ENCODE data around the gene SOWAHB.

DNA sequence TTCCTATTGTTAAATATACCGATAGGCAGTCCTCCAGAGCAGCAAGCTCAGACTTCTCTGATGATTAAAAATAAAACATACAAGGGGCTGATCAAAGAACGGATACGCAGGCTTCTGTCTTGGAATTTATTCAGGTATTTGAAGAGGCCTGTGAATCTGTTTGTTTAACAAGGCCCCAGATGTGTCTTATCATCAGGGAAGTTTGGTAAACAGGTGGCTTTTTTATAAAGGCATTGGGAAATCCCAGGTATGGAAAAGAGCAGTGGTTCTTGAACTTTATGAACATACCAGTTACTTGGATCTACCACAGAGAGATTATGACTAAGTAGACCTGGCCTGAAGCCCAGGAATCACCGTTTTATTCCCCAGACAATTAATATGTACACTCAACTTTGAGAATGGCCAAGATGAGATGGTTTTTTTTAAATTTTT, 47.9 kb downstream of the SOWAHB start:
- TF ChIP-seq, protein P1, sequence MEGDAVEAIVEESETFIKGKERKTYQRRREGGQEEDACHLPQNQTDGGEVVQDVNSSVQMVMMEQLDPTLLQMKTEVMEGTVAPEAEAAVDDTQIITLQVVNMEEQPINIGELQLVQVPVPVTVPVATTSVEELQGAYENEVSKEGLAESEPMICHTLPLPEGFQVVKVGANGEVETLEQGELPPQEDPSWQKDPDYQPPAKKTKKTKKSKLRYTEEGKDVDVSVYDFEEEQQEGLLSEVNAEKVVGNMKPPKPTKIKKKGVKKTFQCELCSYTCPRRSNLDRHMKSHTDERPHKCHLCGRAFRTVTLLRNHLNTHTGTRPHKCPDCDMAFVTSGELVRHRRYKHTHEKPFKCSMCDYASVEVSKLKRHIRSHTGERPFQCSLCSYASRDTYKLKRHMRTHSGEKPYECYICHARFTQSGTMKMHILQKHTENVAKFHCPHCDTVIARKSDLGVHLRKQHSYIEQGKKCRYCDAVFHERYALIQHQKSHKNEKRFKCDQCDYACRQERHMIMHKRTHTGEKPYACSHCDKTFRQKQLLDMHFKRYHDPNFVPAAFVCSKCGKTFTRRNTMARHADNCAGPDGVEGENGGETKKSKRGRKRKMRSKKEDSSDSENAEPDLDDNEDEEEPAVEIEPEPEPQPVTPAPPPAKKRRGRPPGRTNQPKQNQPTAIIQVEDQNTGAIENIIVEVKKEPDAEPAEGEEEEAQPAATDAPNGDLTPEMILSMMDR (IDR thresholded peaks at IDR 0.05), result no peak
- TF ChIP-seq GABPA (IDR thresholded peaks at IDR 0.05; ENCODE audit: low read depth) (no peak), FOXJ3 (CRISPR knock-in tag; IDR thresholded peaks at IDR 0.05) (no peak), RFX5 (IDR thresholded peaks at IDR 0.05; ENCODE audit: low read length) (no peak), YY1 (IDR thresholded peaks at IDR 0.05; ENCODE audit: low read depth) (no peak), JUND (IDR thresholded peaks at IDR 0.05) (peak; percentile 63), EZH2phosphoT487 (IDR thresholded peaks at IDR 0.05; ENCODE audit: borderline replicate concordance, low read depth) (no peak), POLR2AphosphoS5 (IDR thresholded peaks at IDR 0.05; ENCODE audit: low read depth, low read length) (no peak), RCOR1 (IDR thresholded peaks at IDR 0.05; ENCODE audit: low read length) (no peak), TCF12 (IDR thresholded peaks at IDR 0.05) (peak; percentile 73), FOSL2 (IDR thresholded peaks at IDR 0.05; ENCODE audit: borderline replicate concordance, low read depth) (peak; percentile 68)
- TF ChIP-seq, protein P2, sequence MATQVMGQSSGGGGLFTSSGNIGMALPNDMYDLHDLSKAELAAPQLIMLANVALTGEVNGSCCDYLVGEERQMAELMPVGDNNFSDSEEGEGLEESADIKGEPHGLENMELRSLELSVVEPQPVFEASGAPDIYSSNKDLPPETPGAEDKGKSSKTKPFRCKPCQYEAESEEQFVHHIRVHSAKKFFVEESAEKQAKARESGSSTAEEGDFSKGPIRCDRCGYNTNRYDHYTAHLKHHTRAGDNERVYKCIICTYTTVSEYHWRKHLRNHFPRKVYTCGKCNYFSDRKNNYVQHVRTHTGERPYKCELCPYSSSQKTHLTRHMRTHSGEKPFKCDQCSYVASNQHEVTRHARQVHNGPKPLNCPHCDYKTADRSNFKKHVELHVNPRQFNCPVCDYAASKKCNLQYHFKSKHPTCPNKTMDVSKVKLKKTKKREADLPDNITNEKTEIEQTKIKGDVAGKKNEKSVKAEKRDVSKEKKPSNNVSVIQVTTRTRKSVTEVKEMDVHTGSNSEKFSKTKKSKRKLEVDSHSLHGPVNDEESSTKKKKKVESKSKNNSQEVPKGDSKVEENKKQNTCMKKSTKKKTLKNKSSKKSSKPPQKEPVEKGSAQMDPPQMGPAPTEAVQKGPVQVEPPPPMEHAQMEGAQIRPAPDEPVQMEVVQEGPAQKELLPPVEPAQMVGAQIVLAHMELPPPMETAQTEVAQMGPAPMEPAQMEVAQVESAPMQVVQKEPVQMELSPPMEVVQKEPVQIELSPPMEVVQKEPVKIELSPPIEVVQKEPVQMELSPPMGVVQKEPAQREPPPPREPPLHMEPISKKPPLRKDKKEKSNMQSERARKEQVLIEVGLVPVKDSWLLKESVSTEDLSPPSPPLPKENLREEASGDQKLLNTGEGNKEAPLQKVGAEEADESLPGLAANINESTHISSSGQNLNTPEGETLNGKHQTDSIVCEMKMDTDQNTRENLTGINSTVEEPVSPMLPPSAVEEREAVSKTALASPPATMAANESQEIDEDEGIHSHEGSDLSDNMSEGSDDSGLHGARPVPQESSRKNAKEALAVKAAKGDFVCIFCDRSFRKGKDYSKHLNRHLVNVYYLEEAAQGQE (IDR thresholded peaks at IDR 0.05; ENCODE audit: low read depth, low read length), result no peak

Measured in SK-N-SH (cell line).